ENCODE results near the gene FAM135A.

GRCh38 chr6:70380252-70380651 lies 33.1 kb upstream of the FAM135A start:
- TF ChIP-seq POLR2AphosphoS5 (IDR thresholded peaks at IDR 0.05; ENCODE audit: low read depth) (no peak), STAT1 (IDR thresholded peaks at IDR 0.05; ENCODE audit: unreplicated experiment) (no peak), EZH2 (IDR thresholded peaks at IDR 0.05; ENCODE audit: low read depth, unreplicated experiment) (no peak)
- TF ChIP-seq, protein P1, sequence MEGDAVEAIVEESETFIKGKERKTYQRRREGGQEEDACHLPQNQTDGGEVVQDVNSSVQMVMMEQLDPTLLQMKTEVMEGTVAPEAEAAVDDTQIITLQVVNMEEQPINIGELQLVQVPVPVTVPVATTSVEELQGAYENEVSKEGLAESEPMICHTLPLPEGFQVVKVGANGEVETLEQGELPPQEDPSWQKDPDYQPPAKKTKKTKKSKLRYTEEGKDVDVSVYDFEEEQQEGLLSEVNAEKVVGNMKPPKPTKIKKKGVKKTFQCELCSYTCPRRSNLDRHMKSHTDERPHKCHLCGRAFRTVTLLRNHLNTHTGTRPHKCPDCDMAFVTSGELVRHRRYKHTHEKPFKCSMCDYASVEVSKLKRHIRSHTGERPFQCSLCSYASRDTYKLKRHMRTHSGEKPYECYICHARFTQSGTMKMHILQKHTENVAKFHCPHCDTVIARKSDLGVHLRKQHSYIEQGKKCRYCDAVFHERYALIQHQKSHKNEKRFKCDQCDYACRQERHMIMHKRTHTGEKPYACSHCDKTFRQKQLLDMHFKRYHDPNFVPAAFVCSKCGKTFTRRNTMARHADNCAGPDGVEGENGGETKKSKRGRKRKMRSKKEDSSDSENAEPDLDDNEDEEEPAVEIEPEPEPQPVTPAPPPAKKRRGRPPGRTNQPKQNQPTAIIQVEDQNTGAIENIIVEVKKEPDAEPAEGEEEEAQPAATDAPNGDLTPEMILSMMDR (conservative IDR thresholded peaks at IDR 0.05; ENCODE audit: low read depth in 2 of 2) = no peak
- TF ChIP-seq, protein P2, sequence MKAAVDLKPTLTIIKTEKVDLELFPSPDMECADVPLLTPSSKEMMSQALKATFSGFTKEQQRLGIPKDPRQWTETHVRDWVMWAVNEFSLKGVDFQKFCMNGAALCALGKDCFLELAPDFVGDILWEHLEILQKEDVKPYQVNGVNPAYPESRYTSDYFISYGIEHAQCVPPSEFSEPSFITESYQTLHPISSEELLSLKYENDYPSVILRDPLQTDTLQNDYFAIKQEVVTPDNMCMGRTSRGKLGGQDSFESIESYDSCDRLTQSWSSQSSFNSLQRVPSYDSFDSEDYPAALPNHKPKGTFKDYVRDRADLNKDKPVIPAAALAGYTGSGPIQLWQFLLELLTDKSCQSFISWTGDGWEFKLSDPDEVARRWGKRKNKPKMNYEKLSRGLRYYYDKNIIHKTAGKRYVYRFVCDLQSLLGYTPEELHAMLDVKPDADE (IDR thresholded peaks at IDR 0.05) = no peak
